A549 treated with DMSO at 1 μM for 4 hours (cell line): Measurements from ENCODE around the gene TUT1. TPM values are rescaled to one million over a fixed set of nuclear protein-coding genes. Genes with fewer than 3 reads are reported as not detected.

Source experiments
- total RNA-seq: library from RNA; stranded (reverse); fragments of 200-300 nt; extraction: Qiagen RNA extraction; gene quantifications from 5 replicates; pipeline ENCODE4 v1.2.3, GENCODE V29; 2022; ENCODE audit warnings: low read depth

Gene TUT1
- total RNA-seq, result 11.7 to 16.4 TPM (median 14.8 TPM) in 5 replicates

DNA sequence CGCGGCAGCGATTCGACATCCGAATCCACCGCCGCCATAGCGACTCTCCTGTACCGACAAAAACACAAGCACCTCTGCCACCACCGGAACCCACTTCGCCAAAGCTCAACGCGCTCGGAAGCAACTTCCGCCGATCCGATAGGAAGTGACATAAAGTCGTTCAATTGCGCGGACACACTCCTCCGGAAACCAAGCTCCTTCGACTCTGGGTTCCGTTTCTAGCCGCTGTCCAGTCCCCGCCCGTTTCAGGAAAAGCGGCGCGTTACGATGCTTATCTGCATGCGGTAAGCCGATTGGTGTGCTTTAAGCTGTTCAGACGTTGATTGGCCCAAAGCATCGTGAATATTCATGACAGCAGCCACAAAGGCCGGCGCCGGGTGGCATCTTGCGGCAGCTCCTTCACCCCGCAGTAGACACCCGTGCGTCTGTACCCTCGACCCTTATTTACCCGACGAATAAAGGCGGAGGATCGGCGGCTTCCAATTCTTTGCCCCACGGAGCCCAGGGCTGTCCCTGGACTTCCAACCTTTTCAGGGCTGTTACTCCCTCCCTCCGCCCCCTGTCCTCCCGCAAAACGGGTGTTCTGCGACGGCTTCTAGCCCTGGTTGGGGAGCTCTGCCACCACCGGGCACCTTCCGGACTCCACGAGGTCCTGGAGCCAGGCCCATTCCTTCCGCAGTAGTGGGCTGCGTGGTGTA is at the start of gene TUT1:
TSS of gene TUT1 (minus strand) at position 76 of the 698 bp plus-strand sequence. CDS start at position 38, 38 bp downstream.

GRCh38 chr11:62621567-62622470 is 30.5 kb upstream of the TUT1 start, which contains the start of gene B3GAT3:
Gene B3GAT3 (minus strand): TSS chr11:62621986. CDS start chr11:62621947, 39 bp downstream.

GRCh38 chr11:62612366-62613290 is 21.3 kb upstream of the TUT1 start, which contains the start of the genes EML3 and ROM1:
Gene EML3 (minus strand): TSS chr11:62612775. CDS start chr11:62612457, 318 bp downstream.
Gene ROM1 (plus strand): TSS chr11:62613257. CDS start chr11:62613282, 25 bp downstream.

DNA sequence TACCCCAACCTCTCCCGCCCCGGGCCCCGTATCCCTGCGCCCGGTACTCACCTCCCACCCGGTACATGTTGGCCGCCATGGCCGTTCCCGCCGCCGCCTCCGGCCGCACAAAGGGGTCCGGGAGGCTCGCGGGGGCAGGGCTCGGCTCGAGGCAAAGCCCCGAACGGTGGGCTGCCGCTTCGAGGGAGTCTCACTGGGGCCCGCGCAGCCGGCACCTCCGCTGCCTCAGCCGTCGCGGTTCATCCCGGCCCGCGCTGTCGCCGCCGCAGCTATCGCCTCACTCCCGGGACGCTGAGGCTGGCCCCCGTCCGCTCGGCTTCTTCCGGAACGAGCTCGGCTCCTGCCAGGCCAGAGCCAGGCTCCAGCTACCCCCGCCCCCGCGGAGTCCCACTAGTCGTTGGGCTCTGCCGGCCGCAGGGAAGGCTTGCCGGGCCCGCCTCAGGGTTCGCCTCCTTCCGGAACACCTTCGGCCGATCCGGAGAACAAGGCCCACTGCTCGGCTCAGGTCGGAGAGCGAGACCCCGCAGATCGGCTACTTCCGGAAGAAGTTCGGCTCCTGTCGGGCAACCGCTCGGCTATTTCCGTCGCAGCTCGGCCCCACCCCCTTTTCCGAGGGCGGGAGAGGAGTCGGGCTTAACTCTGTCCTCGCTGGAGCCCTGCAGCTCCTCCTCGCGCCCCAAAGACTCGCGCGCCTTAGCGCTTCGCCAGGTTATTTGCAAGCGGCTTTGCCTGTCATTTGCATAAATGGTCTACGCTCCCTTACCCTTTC is 10.2 kb upstream of the TUT1 start, which contains the start of gene MTA2:
TSS of gene MTA2 (minus strand) at position 494 of the 769 bp plus-strand sequence. CDS start at position 79, 415 bp downstream.

GRCh38 chr11:62573592-62574362 is 17.5 kb downstream of the TUT1 start, which contains the start of gene EEF1G:
Gene EEF1G (minus strand): TSS chr11:62573891. CDS start chr11:62573842, 49 bp downstream.

DNA sequence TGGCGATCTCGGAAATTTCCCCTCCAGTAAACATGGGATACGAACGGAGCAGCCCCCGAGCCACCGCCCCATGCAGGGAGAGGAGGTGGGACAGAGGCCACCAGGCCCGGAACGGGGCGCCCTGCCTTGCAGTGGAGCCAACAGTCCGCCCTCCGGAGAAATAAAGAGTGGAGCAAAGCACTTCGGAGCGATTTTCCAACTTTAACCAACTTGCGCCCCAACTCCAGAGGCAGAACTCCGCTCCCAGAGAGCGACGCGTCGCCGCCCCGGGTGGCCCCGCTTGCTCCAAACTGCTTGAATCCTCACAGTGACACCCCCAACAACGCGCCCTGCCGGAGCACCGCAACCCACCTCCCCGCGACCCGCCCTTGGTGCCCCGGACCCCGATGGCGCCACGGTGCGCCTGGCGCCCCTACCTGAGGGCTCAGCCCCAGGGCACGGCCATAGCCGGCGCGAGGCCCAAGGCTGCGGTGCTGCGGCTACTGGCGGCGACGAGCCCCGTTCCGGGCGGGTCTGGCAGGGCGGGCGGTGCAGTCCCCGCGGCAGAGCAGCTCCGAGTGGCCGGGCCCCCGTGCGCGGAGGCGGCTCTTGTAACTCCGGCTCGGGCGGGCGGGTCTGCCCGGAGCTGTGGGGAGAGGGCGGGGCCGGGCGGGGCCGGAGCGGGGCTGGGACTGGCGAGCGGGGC is 44.9 kb downstream of the TUT1 start, which contains the start of gene AHNAK:
TSS of gene AHNAK (minus strand) at position 563 of the 685 bp plus-strand sequence. CDS start 10,708 bp downstream, outside the sequence.

Other genes with a start within 250 kb of the TUT1 start
- gene SCGB1A1, start 172.5 kb downstream of the TUT1 start, total RNA-seq, result not detected in 5 replicates
- 167 to 211 TPM (median 191 TPM) in 5 replicates for gene AHNAK, start 44.7 kb downstream of the TUT1 start, total RNA-seq
- 1,927 to 2,090 TPM (median 2,005 TPM) in 5 replicates for gene EEF1G, start 17.6 kb downstream of the TUT1 start, total RNA-seq
- gene MTA2, start 10.3 kb upstream of the TUT1 start, total RNA-seq, result 87.0 to 95.9 TPM (median 89.9 TPM) in 5 replicates
- gene EML3, start 21.3 kb upstream of the TUT1 start, total RNA-seq, result 17.4 to 24.3 TPM (median 23.3 TPM) in 5 replicates
- gene ROM1, start 21.7 kb upstream of the TUT1 start, total RNA-seq, result 4.0 to 5.3 TPM (median 4.4 TPM) in 5 replicates
- gene B3GAT3, start 30.5 kb upstream of the TUT1 start, total RNA-seq, result 46.5 to 57.3 TPM (median 51.6 TPM) in 5 replicates
- 260 to 286 TPM (median 272 TPM) in 5 replicates for gene GANAB, start 55.1 kb upstream of the TUT1 start, total RNA-seq
- gene INTS5, start 61.8 kb upstream of the TUT1 start, total RNA-seq, result 18.1 to 23.5 TPM (median 21.1 TPM) in 5 replicates
- 134 to 147 TPM (median 144 TPM) in 5 replicates for gene C11orf98, start 73.7 kb upstream of the TUT1 start, total RNA-seq
- 12.2 to 16.7 TPM (median 15.5 TPM) in 5 replicates for gene CSKMT, start 73.8 kb upstream of the TUT1 start, total RNA-seq
- gene UQCC3, start 80.2 kb upstream of the TUT1 start, total RNA-seq, result 25.7 to 36.5 TPM (median 31.8 TPM) in 5 replicates
- gene LBHD1, start 80.7 kb upstream of the TUT1 start, total RNA-seq, result 4.4 to 6.6 TPM (median 5.4 TPM) in 5 replicates
- 103 to 124 TPM (median 116 TPM) in 5 replicates for gene UBXN1, start 87.5 kb upstream of the TUT1 start, total RNA-seq
- gene LRRN4CL, start 98.0 kb upstream of the TUT1 start, total RNA-seq, result 0.03 to 0.15 TPM (median 0.12 TPM) in 3 of 5 replicates, not detected in the others
- 59.2 to 86.7 TPM (median 72.8 TPM) in 5 replicates for gene BSCL2, start 115.9 kb upstream of the TUT1 start, total RNA-seq
- not detected in 5 replicates for gene GNG3, start 116.2 kb upstream of the TUT1 start, total RNA-seq
- 38.4 to 45.9 TPM (median 43.9 TPM) in 5 replicates for gene HNRNPUL2, start 135.9 kb upstream of the TUT1 start, total RNA-seq
- 25.6 to 36.9 TPM (median 35.6 TPM) in 5 replicates for gene TTC9C, start 137.0 kb upstream of the TUT1 start, total RNA-seq
- 2.1 to 2.5 TPM (median 2.1 TPM) in 5 replicates for gene ZBTB3, start 162.6 kb upstream of the TUT1 start, total RNA-seq
- gene POLR2G, start 170.1 kb upstream of the TUT1 start, total RNA-seq, result 167 to 186 TPM (median 179 TPM) in 5 replicates
- gene TAF6L, start 179.9 kb upstream of the TUT1 start, total RNA-seq, result 14.1 to 17.7 TPM (median 15.2 TPM) in 5 replicates
- 66.9 to 93.0 TPM (median 81.2 TPM) in 5 replicates for gene TMEM179B, start 195.9 kb upstream of the TUT1 start, total RNA-seq
- gene TMEM223, start 200.5 kb upstream of the TUT1 start, total RNA-seq, result 19.0 to 29.4 TPM (median 27.1 TPM) in 5 replicates
- gene NXF1, start 213.9 kb upstream of the TUT1 start, total RNA-seq, result 44.6 to 59.3 TPM (median 53.9 TPM) in 5 replicates
- 20.5 to 28.2 TPM (median 26.0 TPM) in 5 replicates for gene STX5, start 240.5 kb upstream of the TUT1 start, total RNA-seq
- gene TEX54, start 241.3 kb upstream of the TUT1 start, total RNA-seq, result not detected in 5 replicates
- 80.1 to 88.6 TPM (median 84.8 TPM) in 5 replicates for gene WDR74, start 248.1 kb upstream of the TUT1 start, total RNA-seq